Measurements from ENCODE around the gene SYPL2.
"Not testable (repeated sequence)": the region's sequence is repeated elsewhere in the genome, so short reads cannot be mapped to it uniquely, and the experiment has no call there.

The SYPL2 gene

GRCh38 chr1:109470245-109470644 is 3.9 kb downstream of the SYPL2 start:
- no peak for TF ChIP-seq CTCF (conservative IDR thresholded peaks at IDR 0.05; ENCODE audit: low read depth, low read length)

GRCh38 chr1:109472779-109473178 is 6.4 kb downstream of the SYPL2 start:
- no peak for TF ChIP-seq CTCF (conservative IDR thresholded peaks at IDR 0.05; ENCODE audit: low read depth, low read length)
- no peak for DNase-seq (ENCODE audit: low read depth)
- H3K4me3 ChIP-seq (ENCODE audit: low read length): no peak overlapping the region

More at GRCh38 chr1:109470245-109470644, 3.9 kb downstream of the SYPL2 start:
- DNase-seq (ENCODE audit: low read depth): no peak
- H3K4me3 ChIP-seq (ENCODE audit: low read length): no peak overlapping the region

- DNase-seq (ENCODE audit: low read depth); H3K4me3 ChIP-seq (ENCODE audit: low read length): not testable (repeated sequence)
Observed at GRCh38 chr1:109473284-109474057, 7.1 kb downstream of the SYPL2 start.

- no peak for DNase-seq (ENCODE audit: low read depth)
- no peak for TF ChIP-seq CTCF (conservative IDR thresholded peaks at IDR 0.05; ENCODE audit: low read depth, low read length)
- H3K4me3 ChIP-seq (ENCODE audit: low read length): no peak overlapping the region
Observed at GRCh38 chr1:109474697-109475096, 8.4 kb downstream of the SYPL2 start.

GRCh38 chr1:109475261-109475660 is 8.9 kb downstream of the SYPL2 start:
- no peak overlapping the region for H3K4me3 ChIP-seq (ENCODE audit: low read length)
- no peak for DNase-seq (ENCODE audit: low read depth)
- no peak for TF ChIP-seq CTCF (conservative IDR thresholded peaks at IDR 0.05; ENCODE audit: low read depth, low read length)

DNA sequence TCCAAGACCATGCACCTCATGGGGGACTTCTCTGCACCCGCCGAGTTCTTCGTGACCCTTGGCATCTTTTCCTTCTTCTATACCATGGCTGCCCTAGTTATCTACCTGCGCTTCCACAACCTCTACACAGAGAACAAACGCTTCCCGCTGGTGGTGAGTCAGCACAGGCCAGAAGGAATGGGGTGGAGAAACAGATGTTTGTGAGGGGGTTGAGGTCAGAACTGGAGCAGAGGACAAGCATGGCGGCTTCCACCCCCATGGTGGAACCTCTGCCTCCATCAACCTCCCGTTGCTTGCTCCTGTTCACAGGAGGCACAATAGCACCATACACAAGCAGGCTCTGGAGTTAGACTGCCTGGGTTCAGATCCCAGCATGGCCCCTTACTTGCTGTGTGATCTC is 10.5 kb downstream of the SYPL2 start:
- no peak for DNase-seq (ENCODE audit: low read depth)
- H3K4me3 ChIP-seq (ENCODE audit: low read length): no peak overlapping the region
- TF ChIP-seq CTCF (conservative IDR thresholded peaks at IDR 0.05; ENCODE audit: low read depth, low read length): no peak

GRCh38 chr1:109477821-109478220 is 11.5 kb downstream of the SYPL2 start:
- TF ChIP-seq CTCF (conservative IDR thresholded peaks at IDR 0.05; ENCODE audit: low read depth, low read length): no peak
- no peak overlapping the region for H3K4me3 ChIP-seq (ENCODE audit: low read length)
- no peak for DNase-seq (ENCODE audit: low read depth)
